GM21447 (cell line): ENCODE measurements around the gene DSE.
A peak's percentile ranks its signal among the peaks of the same experiment; 100 is the strongest.

Experiments used
- ATAC-seq: cut with Tn5 transposase; IDR thresholded peaks from one replicate; pipeline ENCODE4 v1.9.1; 2021; ENCODE audit not compliant: unreplicated experiment

The DSE gene

GRCh38 chr6:116471531-116471930 lies 100.8 kb downstream of the DSE start:
- ATAC-seq, result no peak

GRCh38 chr6:116472706-116473105 lies 102.0 kb downstream of the DSE start:
- ATAC-seq, result no peak

- no peak for ATAC-seq
Measured at GRCh38 chr6:116475141-116475540, 104.4 kb downstream of the DSE start.

- peak; percentile 100 for ATAC-seq
Measured at GRCh38 chr6:116476002-116476678, 105.4 kb downstream of the DSE start.

GRCh38 chr6:116482780-116483179 lies 112.0 kb downstream of the DSE start:
- no peak for ATAC-seq

- no peak for ATAC-seq
Measured at GRCh38 chr6:116483616-116484015, 112.9 kb downstream of the DSE start.

GRCh38 chr6:116485559-116486184 lies 114.9 kb downstream of the DSE start:
- ATAC-seq, result no peak

- ATAC-seq, result no peak
Measured at GRCh38 chr6:116491610-116492330, 121.0 kb downstream of the DSE start.

GRCh38 chr6:116492331-116493067 lies 121.8 kb downstream of the DSE start:
- ATAC-seq, result no peak
